Panc1 (cell line): ENCODE measurements around the gene UBE2J1. TPM values are rescaled to one million over a fixed set of nuclear protein-coding genes. Genes with fewer than 3 reads are reported as not detected.

Experiments used
- ATAC-seq: fragments of 200-7000 bp; cut with Tn5 transposase; 2 replicates; pipeline ENCODE4 v1.9.1; 2020; ENCODE audit warnings: mild to moderate bottlenecking, moderate library complexity
- BruUV-seq: library from RNA; stranded (reverse); fragments of 400-500 nt; replicated peaks from 2 replicates; lab custom pipeline; 2021; lab: Mats Ljungman, UMichigan
- CTCF ChIA-PET: fragments of 300-600 bp; sonication (Branson Sonifier 250); formaldehyde crosslinking; loops from one replicate; lab custom pipeline; 2022; ENCODE audit warnings: antibody characterized with exemption; lab: Charles Lee
- POLR2A ChIA-PET: fragments of 300-600 bp; sonication (Branson Sonifier 250); formaldehyde crosslinking; loops from one replicate; lab custom pipeline; 2022; ENCODE audit warnings: antibody characterized with exemption; lab: Charles Lee
- DNase-seq: peaks from one replicate; pipeline ENCODE4 v3.0.0-alpha.2; 2010; ENCODE audit warnings: low read depth, low spot score
- H3K27ac ChIP-seq: 2 replicates; pipeline ENCODE4 v1.5.1; 2011; ENCODE audit warnings: mild to moderate bottlenecking, low read length, inconsistent platforms
- H3K27me3 ChIP-seq: fragments of 200-500 bp; sonication (Bioruptor generic); 2 replicates; pipeline ENCODE4 v1.6.0; 2014; ENCODE audit warnings: low read length, inconsistent platforms; ENCODE audit not compliant: control insufficient read depth, insufficient read depth
- H3K36me3 ChIP-seq: fragments of 200-500 bp; sonication (Bioruptor generic); 2 replicates; pipeline ENCODE4 v1.5.1; 2014; ENCODE audit warnings: inconsistent platforms, mild to moderate bottlenecking, low read length, moderate library complexity; ENCODE audit not compliant: control insufficient read depth, insufficient read depth
- H3K4me1 ChIP-seq: 2 replicates; pipeline ENCODE4 v1.5.1; 2011; ENCODE audit warnings: inconsistent platforms, mild to moderate bottlenecking, low read length, moderate library complexity; ENCODE audit not compliant: control insufficient read depth, insufficient read depth
- H3K4me3 ChIP-seq, 2 experiments: 2 replicates each; pipeline ENCODE4 v1.5.1; 2011 to 2012; ENCODE audit warnings: low read depth in 2 of 2, low read length in 2 of 2, mild to moderate bottlenecking in 2 of 2, inconsistent platforms in 1 of 2, moderate library complexity in 1 of 2
- H3K9me3 ChIP-seq: fragments of 200-500 bp; sonication (Bioruptor generic); 2 replicates; pipeline ENCODE4 v1.5.1; 2014; ENCODE audit warnings: low read depth, mild to moderate bottlenecking, inconsistent platforms, low read length, moderate library complexity; ENCODE audit not compliant: control insufficient read depth, insufficient read depth
- CTCF ChIP-seq: fragments of 450-650 bp; IDR thresholded peaks from 2 replicates; pipeline ENCODE4 v1.5.1; 2017; ENCODE audit warnings: mild to moderate bottlenecking
- POLR2AphosphoS5 ChIP-seq: IDR thresholded peaks from 2 replicates; pipeline ENCODE4 v1.6.1; 2012; ENCODE audit warnings: mild to moderate bottlenecking, low read depth, low read length, moderate library complexity
- SIN3A ChIP-seq: IDR thresholded peaks from 2 replicates; pipeline ENCODE4 v1.6.1; 2012; ENCODE audit warnings: low read depth, mild to moderate bottlenecking, low read length, moderate library complexity, borderline replicate concordance; ENCODE audit not compliant: insufficient read depth
- TCF7L2 ChIP-seq: IDR thresholded peaks from 2 replicates; pipeline ENCODE4 v1.6.1; 2011; ENCODE audit warnings: mild to moderate bottlenecking, low read depth, low read length, inconsistent platforms
- in situ Hi-C: cut with HindIII; loops from 2 replicates; pipeline ENCODE4 v1.10.0; 2016; ENCODE audit warnings: low sequenced_read_pairs, low pct_unique_long_range_greater_than_20kb
- intact Hi-C: fragments of 100-400 bp; cut with micrococcal nuclease; formaldehyde crosslinking; loops from one replicate; pipeline ENCODE4 v1.10.0; 2022; ENCODE audit not compliant: unreplicated experiment
- total RNA-seq: library from RNA; stranded (reverse); gene quantifications from one replicate; pipeline ENCODE4 v1.2.1, GENCODE V29; 2021; ENCODE audit not compliant: unreplicated experiment
- TF ChIP-seq, protein P1 (sequence below), 2 experiments: IDR thresholded peaks; 2 replicates each; pipeline ENCODE4 v1.6.1; 2011 to 2012; ENCODE audit warnings: low read depth in 2 of 2, control low read depth in 1 of 2, low read length in 1 of 2, mild to moderate bottlenecking in 1 of 2, moderate library complexity in 1 of 2; ENCODE audit not compliant: insufficient read depth in 1 of 2

UBE2J1 gene
- total RNA-seq, 1 experiment from 2014 or later: 30.5 TPM

DNA sequence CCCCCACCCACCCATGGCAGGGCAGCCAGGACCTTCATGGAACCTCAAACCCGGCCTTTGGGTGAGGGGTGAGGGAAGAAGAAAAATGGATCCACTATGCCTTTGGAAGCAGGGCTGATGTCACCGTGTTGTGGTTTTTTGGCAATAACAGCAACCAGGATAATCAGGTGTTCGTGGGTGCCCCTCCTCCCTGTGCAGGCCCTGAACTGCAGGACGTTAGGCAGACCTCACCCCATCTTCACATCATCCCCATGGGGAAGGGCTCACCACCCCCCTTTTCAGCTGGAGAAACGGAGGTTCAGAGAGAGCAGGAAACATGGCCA lies 41.0 kb downstream of the UBE2J1 start:
- no peak for TF ChIP-seq TCF7L2
- no peak for TF ChIP-seq CTCF
- TF ChIP-seq POLR2AphosphoS5: no peak
- TF ChIP-seq SIN3A: no peak
- TF ChIP-seq, protein P1, sequence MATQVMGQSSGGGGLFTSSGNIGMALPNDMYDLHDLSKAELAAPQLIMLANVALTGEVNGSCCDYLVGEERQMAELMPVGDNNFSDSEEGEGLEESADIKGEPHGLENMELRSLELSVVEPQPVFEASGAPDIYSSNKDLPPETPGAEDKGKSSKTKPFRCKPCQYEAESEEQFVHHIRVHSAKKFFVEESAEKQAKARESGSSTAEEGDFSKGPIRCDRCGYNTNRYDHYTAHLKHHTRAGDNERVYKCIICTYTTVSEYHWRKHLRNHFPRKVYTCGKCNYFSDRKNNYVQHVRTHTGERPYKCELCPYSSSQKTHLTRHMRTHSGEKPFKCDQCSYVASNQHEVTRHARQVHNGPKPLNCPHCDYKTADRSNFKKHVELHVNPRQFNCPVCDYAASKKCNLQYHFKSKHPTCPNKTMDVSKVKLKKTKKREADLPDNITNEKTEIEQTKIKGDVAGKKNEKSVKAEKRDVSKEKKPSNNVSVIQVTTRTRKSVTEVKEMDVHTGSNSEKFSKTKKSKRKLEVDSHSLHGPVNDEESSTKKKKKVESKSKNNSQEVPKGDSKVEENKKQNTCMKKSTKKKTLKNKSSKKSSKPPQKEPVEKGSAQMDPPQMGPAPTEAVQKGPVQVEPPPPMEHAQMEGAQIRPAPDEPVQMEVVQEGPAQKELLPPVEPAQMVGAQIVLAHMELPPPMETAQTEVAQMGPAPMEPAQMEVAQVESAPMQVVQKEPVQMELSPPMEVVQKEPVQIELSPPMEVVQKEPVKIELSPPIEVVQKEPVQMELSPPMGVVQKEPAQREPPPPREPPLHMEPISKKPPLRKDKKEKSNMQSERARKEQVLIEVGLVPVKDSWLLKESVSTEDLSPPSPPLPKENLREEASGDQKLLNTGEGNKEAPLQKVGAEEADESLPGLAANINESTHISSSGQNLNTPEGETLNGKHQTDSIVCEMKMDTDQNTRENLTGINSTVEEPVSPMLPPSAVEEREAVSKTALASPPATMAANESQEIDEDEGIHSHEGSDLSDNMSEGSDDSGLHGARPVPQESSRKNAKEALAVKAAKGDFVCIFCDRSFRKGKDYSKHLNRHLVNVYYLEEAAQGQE (IDR thresholded peaks at IDR 0.05; ENCODE audit: insufficient read depth in 1 of 2, low read depth in 2 of 2, low read length in 1 of 2): no peak
- ChIA-PET POLR2A (no interaction called here), CTCF (no interaction called here)
- in situ Hi-C loops: no loop called here
- H3K9me3 ChIP-seq: no peaks in the 10 kb centered on the region
- no peak overlapping the region for H3K27ac ChIP-seq
- no peak for DNase-seq
- H3K36me3 ChIP-seq: no peaks in the 10 kb centered on the region
- no peaks in the 10 kb centered on the region for H3K27me3 ChIP-seq
- no peaks in the 10 kb centered on the region; the same call in none of the 2 replicates for H3K4me1 ChIP-seq
- no TSS peak for BruUV-seq
- intact Hi-C loops: loop anchor here (5.0 kb wide), 1 partner anchor 56 kb away; no protein-coding TSS in a partner anchor
- ATAC-seq: peak; percentile 80
- H3K4me3 ChIP-seq: no peak overlapping the region

- ATAC-seq (no peak), DNase-seq (no peak)
- TF ChIP-seq TCF7L2: no peak
- no peak for TF ChIP-seq CTCF
- TF ChIP-seq, protein P1 (IDR thresholded peaks at IDR 0.05; ENCODE audit: insufficient read depth in 1 of 2, low read depth in 2 of 2, low read length in 1 of 2): no peak
- no peak for TF ChIP-seq SIN3A
- TF ChIP-seq POLR2AphosphoS5: no peak
- Histone ChIP-seq H3K9me3 (no peaks in the 10 kb centered on the region), H3K4me1 (no peaks in the 10 kb centered on the region; the same call in none of the 2 replicates), H3K36me3 (no peaks in the 10 kb centered on the region), H3K27ac (no peak overlapping the region), H3K4me3 (no peak overlapping the region), H3K27me3 (no peaks in the 10 kb centered on the region)
- intact Hi-C loops (loop anchor here (5.0 kb wide), 1 partner anchor 56 kb away; no protein-coding TSS in a partner anchor), in situ Hi-C loops (no loop called here)
- ChIA-PET POLR2A (interaction anchor here (0.5 kb wide), 1 partner anchor 309 kb away, joined by 3 read pairs; no protein-coding TSS in a partner anchor), CTCF (no interaction called here)
- BruUV-seq: no TSS peak
These were observed 41.6 kb downstream of the UBE2J1 start for GRCh38 chr6:89310929-89311328.
